ENCODE measurements around the gene USP51.
"Not testable (repeated sequence)": the region's sequence is repeated elsewhere in the genome, so short reads cannot be mapped to it uniquely, and the experiment has no call there.

GRCh38 chrX:55508410-55509152, 18.9 kb upstream of the USP51 start:
- TF ChIP-seq EP300, CTCF, POLR2AphosphoS5, POLR2A (IDR thresholded peaks at IDR 0.05): not testable (repeated sequence)
